ENCODE measurements around the gene C6orf118. TPM values are rescaled to one million over a fixed set of nuclear protein-coding genes. Genes with fewer than 3 reads are reported as not detected.

The C6orf118 gene
- total and polyA plus RNA-seq, 9 of the 15 experiments (the other 6 are each of a cell fraction or from before 2014, with no cell fraction given) = not detected

DNA sequence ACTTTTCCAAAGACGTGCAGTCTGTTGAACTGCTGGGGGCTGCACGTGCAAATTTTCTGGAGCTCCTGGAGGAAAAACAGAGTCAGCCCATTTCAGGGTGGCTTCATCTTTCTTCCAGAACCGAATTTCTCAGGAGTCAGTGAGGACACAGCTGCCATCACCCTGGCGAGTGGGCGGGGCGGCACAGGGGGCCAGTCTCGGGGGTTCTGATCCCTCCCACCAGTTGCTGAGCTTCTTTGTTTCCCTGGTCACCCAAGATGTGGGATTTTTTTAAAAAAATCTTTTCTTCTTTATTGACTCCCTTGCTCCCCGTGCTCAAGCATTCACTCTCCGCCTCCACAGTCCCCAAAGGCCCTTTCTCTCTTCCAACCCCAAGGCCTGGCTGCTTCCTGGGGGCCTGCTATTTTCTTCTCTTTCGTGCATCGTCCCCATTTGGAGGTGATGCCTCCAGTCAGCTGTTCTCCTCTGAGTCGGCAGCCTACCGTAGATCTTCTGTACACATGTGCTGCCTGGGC is 8.9 kb downstream of the C6orf118 start:
- TF ChIP-seq TCF7 (IDR thresholded peaks at IDR 0.05; ENCODE audit: borderline replicate concordance) (no peak), ESRRA (IDR thresholded peaks at IDR 0.05; ENCODE audit: borderline replicate concordance, low read depth) (no peak), CBFB (CRISPR knock-in tag; IDR thresholded peaks at IDR 0.05) (no peak), SRSF7 (optimal IDR thresholded peaks at IDR 0.05; ENCODE audit: low read depth, low read length) (no peak), WHSC1 (IDR thresholded peaks at IDR 0.05; ENCODE audit: low read length) (no peak), SRSF1 (IDR thresholded peaks at IDR 0.05; ENCODE audit: low read depth, low read length) (no peak), RCOR1 (IDR thresholded peaks at IDR 0.05; ENCODE audit: borderline replicate concordance in 1 of 2, low read depth in 2 of 2, low read length in 2 of 2) (no peak), SMAD4 (CRISPR knock-in tag; conservative IDR thresholded peaks at IDR 0.05) (no peak), SMARCE1 (IDR thresholded peaks at IDR 0.05) (no peak)
- TF ChIP-seq, protein P1, sequence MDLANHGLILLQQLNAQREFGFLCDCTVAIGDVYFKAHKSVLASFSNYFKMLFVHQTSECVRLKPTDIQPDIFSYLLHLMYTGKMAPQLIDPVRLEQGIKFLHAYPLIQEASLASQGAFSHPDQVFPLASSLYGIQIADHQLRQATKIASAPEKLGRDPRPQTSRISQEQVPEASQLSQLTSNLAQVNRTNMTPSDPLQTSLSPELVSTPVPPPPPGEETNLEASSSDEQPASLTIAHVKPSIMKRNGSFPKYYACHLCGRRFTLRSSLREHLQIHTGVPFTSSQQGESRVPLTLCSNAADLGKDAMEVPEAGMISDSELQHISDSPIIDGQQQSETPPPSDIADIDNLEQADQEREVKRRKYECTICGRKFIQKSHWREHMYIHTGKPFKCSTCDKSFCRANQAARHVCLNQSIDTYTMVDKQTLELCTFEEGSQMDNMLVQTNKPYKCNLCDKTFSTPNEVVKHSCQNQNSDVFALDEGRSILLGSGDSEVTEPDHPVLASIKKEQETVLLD (IDR thresholded peaks at IDR 0.05) = no peak
- TF ChIP-seq, protein P2, sequence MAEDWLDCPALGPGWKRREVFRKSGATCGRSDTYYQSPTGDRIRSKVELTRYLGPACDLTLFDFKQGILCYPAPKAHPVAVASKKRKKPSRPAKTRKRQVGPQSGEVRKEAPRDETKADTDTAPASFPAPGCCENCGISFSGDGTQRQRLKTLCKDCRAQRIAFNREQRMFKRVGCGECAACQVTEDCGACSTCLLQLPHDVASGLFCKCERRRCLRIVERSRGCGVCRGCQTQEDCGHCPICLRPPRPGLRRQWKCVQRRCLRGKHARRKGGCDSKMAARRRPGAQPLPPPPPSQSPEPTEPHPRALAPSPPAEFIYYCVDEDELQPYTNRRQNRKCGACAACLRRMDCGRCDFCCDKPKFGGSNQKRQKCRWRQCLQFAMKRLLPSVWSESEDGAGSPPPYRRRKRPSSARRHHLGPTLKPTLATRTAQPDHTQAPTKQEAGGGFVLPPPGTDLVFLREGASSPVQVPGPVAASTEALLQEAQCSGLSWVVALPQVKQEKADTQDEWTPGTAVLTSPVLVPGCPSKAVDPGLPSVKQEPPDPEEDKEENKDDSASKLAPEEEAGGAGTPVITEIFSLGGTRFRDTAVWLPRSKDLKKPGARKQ (CRISPR knock-in tag; IDR thresholded peaks at IDR 0.05) = no peak
- TF ChIP-seq, protein P3, sequence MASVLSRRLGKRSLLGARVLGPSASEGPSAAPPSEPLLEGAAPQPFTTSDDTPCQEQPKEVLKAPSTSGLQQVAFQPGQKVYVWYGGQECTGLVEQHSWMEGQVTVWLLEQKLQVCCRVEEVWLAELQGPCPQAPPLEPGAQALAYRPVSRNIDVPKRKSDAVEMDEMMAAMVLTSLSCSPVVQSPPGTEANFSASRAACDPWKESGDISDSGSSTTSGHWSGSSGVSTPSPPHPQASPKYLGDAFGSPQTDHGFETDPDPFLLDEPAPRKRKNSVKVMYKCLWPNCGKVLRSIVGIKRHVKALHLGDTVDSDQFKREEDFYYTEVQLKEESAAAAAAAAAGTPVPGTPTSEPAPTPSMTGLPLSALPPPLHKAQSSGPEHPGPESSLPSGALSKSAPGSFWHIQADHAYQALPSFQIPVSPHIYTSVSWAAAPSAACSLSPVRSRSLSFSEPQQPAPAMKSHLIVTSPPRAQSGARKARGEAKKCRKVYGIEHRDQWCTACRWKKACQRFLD (CRISPR knock-in tag; IDR thresholded peaks at IDR 0.05) = no peak
- TF ChIP-seq, protein P4, sequence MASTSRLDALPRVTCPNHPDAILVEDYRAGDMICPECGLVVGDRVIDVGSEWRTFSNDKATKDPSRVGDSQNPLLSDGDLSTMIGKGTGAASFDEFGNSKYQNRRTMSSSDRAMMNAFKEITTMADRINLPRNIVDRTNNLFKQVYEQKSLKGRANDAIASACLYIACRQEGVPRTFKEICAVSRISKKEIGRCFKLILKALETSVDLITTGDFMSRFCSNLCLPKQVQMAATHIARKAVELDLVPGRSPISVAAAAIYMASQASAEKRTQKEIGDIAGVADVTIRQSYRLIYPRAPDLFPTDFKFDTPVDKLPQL (IDR thresholded peaks at IDR 0.05; ENCODE audit: extremely low read depth, insufficient read length) = no peak
- TF ChIP-seq, protein P5, sequence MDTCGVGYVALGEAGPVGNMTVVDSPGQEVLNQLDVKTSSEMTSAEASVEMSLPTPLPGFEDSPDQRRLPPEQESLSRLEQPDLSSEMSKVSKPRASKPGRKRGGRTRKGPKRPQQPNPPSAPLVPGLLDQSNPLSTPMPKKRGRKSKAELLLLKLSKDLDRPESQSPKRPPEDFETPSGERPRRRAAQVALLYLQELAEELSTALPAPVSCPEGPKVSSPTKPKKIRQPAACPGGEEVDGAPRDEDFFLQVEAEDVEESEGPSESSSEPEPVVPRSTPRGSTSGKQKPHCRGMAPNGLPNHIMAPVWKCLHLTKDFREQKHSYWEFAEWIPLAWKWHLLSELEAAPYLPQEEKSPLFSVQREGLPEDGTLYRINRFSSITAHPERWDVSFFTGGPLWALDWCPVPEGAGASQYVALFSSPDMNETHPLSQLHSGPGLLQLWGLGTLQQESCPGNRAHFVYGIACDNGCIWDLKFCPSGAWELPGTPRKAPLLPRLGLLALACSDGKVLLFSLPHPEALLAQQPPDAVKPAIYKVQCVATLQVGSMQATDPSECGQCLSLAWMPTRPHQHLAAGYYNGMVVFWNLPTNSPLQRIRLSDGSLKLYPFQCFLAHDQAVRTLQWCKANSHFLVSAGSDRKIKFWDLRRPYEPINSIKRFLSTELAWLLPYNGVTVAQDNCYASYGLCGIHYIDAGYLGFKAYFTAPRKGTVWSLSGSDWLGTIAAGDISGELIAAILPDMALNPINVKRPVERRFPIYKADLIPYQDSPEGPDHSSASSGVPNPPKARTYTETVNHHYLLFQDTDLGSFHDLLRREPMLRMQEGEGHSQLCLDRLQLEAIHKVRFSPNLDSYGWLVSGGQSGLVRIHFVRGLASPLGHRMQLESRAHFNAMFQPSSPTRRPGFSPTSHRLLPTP (IDR thresholded peaks at IDR 0.05; ENCODE audit: borderline replicate concordance, extremely low read depth, insufficient read length) = no peak
- ATAC-seq (no peak), DNase-seq (ENCODE audit: extremely low read depth in 1 of 4, low spot score in 3 of 4) (no peak), FAIRE-seq (no peak)
- BruUV-seq (replicated peaks) = no TSS peak
- Histone ChIP-seq H3K27me3 (ENCODE audit: control insufficient read depth in 2 of 2, insufficient read depth in 2 of 2, low read length in 2 of 2) (no peaks in the 10 kb centered on the region), H3K4me1 (replicated peaks in 1 of 2; ENCODE audit: control insufficient read depth in 2 of 2, insufficient read depth in 2 of 2, low read length in 2 of 2) (no peaks in the 10 kb centered on the region), H2AFZ (ENCODE audit: low read depth, low read length) (no peak overlapping the region), H3K79me2 (ENCODE audit: control insufficient read depth, insufficient read depth, low read length) (no peaks in the 10 kb centered on the region), H3K36me3 (ENCODE audit: control insufficient read depth, insufficient read depth, low read length) (no peaks in the 10 kb centered on the region), H4K20me1 (replicated peaks; ENCODE audit: control insufficient read depth, insufficient read depth, low read length) (no peaks in the 10 kb centered on the region), H3K9me1 (ENCODE audit: control insufficient read depth, insufficient read depth, low read length) (no peaks in the 10 kb centered on the region), H3K27ac (ENCODE audit: extremely low read depth, low read depth, low read length) (no peak overlapping the region), H3K4me3 (no peak overlapping the region), H3K9ac (ENCODE audit: insufficient read depth in 1 of 2, low read depth in 2 of 2, low read length in 2 of 2) (no peak overlapping the region), H3K4me2 (ENCODE audit: insufficient read depth, low read length) (no peak overlapping the region), H3K9me3 (replicated peaks; ENCODE audit: control insufficient read depth, insufficient read depth, low read depth, low read length) (no peaks in the 10 kb centered on the region)
- ChIA-PET POLR2A (no interaction called here), CTCF (ENCODE audit: low intra/inter-chr PET ratio) (no interaction called here)
- in situ Hi-C loops (cut with MboI) (no loop called here), intact Hi-C loops (cut with micrococcal nuclease) (no loop called here)
- 0% methylated on average over 13 of the region's 13 CpGs for WGBS (ENCODE audit: insufficient coverage, low coverage, missing lambda C conversion rate)

All from K562 (cell line).